ENCODE measurements around the gene ZNF831.

The ZNF831 gene

DNA sequence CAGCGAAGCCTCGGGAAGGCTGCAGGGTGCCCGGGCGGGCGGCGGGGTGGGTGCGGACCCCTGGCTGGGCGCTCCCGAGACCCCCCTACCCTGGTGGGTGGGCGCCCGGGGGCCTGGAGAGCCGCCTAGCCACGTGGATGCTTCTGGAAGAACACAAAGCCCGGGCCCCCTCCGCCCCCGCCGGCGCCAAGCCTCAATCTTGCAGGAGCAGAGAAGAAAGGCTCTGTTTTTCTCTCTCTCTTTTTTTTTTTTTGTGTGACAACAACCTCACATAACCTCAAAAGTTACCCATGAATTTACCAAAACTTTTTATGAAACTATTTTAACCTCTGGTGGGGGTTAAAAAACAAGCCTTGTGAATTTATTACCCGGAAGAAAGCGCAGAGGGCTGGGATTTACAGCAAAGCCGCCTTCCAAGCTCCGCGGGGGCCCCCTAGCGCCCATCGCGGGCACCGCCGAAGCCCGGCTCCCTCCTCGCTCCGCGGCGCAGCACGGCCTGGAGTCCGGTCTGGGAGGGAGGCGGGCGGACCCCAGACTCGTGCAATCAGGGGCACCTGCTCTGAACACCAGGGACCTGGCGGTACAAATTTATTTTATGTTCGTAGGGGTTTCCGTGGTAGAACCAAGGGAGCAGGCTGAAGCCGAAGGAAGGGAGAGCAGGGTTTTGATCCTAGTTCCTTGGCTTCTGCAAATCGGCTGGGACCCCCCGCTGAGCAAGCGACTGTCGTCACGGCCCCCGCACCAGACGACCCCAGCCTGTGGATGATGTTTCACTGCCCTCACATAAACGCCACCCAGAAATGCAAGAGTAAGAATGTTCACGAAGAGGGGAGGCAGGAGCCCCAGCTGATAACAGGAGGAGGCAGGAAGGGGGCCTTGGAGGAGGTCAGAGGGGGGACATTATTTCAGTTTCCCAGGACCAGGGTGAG, 58.9 kb downstream of the ZNF831 start:
- peak; percentile 30 for FAIRE-seq
- no peak for TF ChIP-seq POLR2AphosphoS5 (IDR thresholded peaks at IDR 0.05; ENCODE audit: low read depth, low read length)
- no peak for TF ChIP-seq POLR2A (IDR thresholded peaks at IDR 0.05; ENCODE audit: low read depth, low read length)
- TF ChIP-seq TAF1 (IDR thresholded peaks at IDR 0.05; ENCODE audit: borderline replicate concordance, low read depth, low read length), result no peak
- peak; percentile 80 for DNase-seq (ENCODE audit: insufficient read length)

DNA sequence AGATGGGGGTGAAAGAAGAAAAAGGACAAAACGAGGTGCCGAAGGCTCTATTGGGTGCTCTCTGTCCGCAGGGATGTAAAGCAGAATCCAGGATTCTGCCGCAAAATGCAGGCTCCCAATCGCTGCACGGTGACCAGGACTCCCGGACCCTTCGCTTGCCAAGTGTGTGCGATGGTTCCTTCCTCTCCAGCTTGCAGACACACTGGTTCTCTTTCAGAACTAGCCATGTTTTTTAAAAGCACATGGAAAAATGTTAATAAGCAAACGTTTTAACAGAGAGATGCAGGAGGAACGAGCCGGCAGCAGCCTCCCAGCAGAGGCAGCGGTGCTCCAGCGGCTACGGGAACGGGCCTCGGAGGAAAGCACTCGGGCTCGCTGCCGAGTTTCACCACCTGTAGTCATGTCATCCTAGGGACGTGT, 59.6 kb downstream of the ZNF831 start:
- FAIRE-seq, result no peak
- DNase-seq (ENCODE audit: insufficient read length), result no peak
- TF ChIP-seq TAF1 (IDR thresholded peaks at IDR 0.05; ENCODE audit: borderline replicate concordance, low read depth, low read length) (no peak), POLR2A (IDR thresholded peaks at IDR 0.05; ENCODE audit: low read depth, low read length) (no peak), POLR2AphosphoS5 (IDR thresholded peaks at IDR 0.05; ENCODE audit: low read depth, low read length) (no peak)

DNA sequence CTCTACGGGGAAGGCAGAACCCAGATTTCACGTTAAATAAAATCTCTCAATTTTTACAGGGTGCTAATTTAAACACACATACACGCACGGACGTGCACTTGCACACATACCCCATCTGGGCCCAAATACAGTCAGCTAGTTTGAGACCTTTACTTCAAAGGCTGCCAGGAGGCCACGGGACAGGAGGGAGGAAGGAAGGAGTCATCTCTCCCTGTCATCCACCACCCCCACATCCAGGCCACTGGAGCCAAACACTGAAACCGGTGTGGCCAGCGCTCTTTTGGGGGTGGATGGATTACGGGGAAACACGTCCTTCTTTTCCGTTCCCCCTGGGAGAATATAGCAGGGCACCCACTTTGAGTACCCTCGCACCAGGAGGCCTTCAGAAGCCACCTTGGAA, 60.1 kb downstream of the ZNF831 start:
- TF ChIP-seq POLR2A (IDR thresholded peaks at IDR 0.05; ENCODE audit: low read depth, low read length) (no peak), TAF1 (IDR thresholded peaks at IDR 0.05; ENCODE audit: borderline replicate concordance, low read depth, low read length) (no peak), POLR2AphosphoS5 (IDR thresholded peaks at IDR 0.05; ENCODE audit: low read depth, low read length) (no peak)
- FAIRE-seq, result no peak
- DNase-seq (ENCODE audit: insufficient read length), result no peak

DNA sequence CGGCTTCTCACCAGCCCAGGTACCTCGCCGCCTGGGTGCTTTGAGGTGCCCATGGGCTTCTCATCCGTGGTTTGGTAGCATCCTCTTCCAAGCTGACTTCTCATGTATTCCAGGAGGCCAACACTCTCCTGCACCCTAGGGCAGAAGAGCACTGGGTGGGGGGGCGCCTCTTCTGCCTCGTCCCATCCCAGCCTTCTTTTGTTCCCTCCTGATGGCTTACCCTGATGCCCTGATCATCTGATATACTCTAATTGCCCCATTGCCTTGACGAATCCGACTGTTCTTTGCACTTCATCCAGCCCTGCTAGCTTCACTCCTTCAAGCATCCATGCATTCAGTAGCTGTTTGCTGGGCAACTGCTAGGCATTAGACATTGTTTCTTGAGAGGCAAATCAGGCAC, 60.6 kb downstream of the ZNF831 start:
- DNase-seq (ENCODE audit: insufficient read length), result no peak
- TF ChIP-seq TAF1 (IDR thresholded peaks at IDR 0.05; ENCODE audit: borderline replicate concordance, low read depth, low read length) (no peak), POLR2AphosphoS5 (IDR thresholded peaks at IDR 0.05; ENCODE audit: low read depth, low read length) (no peak), POLR2A (IDR thresholded peaks at IDR 0.05; ENCODE audit: low read depth, low read length) (no peak)
- FAIRE-seq, result no peak

DNA sequence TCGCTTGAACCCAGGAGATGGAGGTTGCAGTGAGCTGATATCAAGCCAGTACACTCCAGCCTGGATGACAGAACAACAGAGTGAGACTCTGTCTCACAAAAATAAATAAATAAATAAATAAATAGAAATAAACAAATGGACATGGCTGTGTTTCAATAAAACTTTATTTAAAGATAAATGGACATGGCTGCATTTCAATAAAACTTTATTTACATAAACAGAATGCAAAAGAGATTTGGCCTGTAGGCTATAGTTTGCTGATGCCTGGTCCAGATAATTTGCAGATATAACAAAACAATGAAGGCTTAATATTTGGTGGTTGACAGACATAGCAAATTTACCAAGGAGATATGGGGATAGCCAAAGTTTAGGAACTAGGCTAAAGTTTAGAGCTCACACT, 66.8 kb downstream of the ZNF831 start:
- no peak for TF ChIP-seq TAF1 (IDR thresholded peaks at IDR 0.05; ENCODE audit: borderline replicate concordance, low read depth, low read length)
- TF ChIP-seq POLR2AphosphoS5 (IDR thresholded peaks at IDR 0.05; ENCODE audit: low read depth, low read length), result no peak
- no peak for TF ChIP-seq POLR2A (IDR thresholded peaks at IDR 0.05; ENCODE audit: low read depth, low read length)
- DNase-seq (ENCODE audit: insufficient read length) (no peak), FAIRE-seq (no peak)

DNA sequence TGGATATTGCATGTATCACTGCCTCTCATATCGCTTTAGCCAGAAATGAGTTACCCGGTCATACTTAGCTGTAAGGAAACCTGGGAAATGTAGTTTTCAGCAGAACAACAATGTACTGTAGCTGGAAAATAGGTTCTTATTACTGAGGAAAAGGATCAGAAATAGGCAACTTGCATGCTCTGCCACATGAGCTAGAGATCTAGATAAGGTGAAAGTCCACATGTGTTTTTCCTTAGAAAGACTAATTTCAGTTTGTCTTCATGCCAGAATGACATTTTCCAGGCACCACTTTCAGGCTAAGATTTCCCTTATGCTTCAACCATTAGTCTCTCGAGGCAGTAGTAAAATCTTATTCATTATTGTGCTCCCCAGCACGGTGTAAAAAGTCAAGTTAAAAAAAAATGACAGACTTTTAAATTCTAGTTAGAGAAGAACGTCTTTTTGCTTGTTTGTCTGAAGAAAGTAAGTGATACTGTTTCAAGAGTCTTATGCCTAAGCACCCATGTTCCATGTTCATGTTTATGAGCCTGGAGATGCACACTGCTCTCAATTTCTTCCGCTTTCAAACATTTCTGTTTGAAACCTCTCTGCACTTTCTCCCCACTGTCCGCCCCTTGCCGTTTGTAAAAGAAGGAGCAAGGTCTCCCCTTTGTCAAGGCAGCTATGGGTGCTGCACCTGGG, 67.6 kb downstream of the ZNF831 start:
- TF ChIP-seq POLR2AphosphoS5 (IDR thresholded peaks at IDR 0.05; ENCODE audit: low read depth, low read length) (no peak), POLR2A (IDR thresholded peaks at IDR 0.05; ENCODE audit: low read depth, low read length) (no peak), TAF1 (IDR thresholded peaks at IDR 0.05; ENCODE audit: borderline replicate concordance, low read depth, low read length) (no peak)
- DNase-seq (ENCODE audit: insufficient read length), result no peak
- no peak for FAIRE-seq

DNA sequence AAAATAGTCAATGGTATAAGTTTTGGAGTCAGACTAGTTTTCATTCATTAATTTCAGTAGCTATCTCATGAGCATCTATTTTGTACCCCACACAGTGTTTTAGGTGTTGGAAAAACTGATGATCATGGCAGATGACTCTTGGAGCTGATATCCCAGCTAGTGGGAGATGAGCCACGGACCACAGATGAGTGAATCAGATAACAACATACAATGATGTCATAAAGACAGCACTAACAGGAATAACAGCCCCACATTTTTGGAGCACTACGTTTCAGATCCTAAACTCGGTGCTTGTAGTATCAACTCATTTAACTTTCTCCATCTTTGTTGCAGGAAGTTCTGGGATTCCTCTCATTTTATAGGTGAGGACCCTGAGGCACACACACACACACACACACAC, 69.0 kb downstream of the ZNF831 start:
- DNase-seq (ENCODE audit: insufficient read length) (no peak), FAIRE-seq (no peak)
- TF ChIP-seq TAF1 (IDR thresholded peaks at IDR 0.05; ENCODE audit: borderline replicate concordance, low read depth, low read length) (no peak), POLR2AphosphoS5 (IDR thresholded peaks at IDR 0.05; ENCODE audit: low read depth, low read length) (no peak), POLR2A (IDR thresholded peaks at IDR 0.05; ENCODE audit: low read depth, low read length) (no peak)

DNA sequence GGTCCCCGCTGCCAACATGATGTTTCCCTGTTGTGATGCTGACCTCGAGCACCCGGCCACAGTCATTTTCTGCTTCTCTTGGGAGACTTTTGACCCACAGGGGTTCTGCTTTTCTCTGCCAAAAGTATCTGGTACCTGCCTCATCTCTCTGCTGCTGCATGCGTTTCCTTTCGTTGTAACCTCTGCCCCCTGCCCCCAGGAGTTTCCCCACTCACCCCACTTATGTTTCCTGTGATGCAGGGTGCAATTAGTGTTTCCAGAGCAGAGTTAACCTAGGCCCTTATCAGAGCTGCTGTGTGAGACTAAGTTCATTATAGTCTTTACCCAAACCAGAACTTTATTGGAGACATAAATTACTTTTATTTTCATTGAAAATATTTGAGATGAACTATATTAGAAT, 71.6 kb downstream of the ZNF831 start:
- DNase-seq (ENCODE audit: insufficient read length) (no peak), FAIRE-seq (no peak)
- TF ChIP-seq POLR2AphosphoS5 (IDR thresholded peaks at IDR 0.05; ENCODE audit: low read depth, low read length) (no peak), POLR2A (IDR thresholded peaks at IDR 0.05; ENCODE audit: low read depth, low read length) (no peak), TAF1 (IDR thresholded peaks at IDR 0.05; ENCODE audit: borderline replicate concordance, low read depth, low read length) (no peak)

DNA sequence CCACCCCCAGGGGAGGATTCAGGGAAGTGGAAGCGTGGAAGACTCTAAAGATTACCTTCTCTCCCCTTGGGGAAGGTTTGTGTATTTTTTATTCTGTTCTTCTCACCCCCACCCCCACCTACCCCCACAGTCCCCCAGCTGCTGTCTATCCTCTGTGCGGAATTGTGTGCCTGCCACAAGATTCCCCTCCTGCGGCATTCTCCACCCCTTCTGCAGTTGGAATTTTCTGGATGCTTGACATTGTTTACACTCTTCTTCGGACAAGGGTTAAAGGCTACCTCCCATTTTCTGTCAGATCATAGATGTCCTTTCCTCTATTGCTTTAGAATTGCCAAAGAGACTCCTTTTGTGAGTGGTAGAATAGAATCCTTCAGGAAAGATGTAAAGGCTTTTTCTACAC, 76.4 kb downstream of the ZNF831 start:
- no peak for DNase-seq (ENCODE audit: insufficient read length)
- TF ChIP-seq TAF1 (IDR thresholded peaks at IDR 0.05; ENCODE audit: borderline replicate concordance, low read depth, low read length), result no peak
- no peak for TF ChIP-seq POLR2A (IDR thresholded peaks at IDR 0.05; ENCODE audit: low read depth, low read length)
- TF ChIP-seq POLR2AphosphoS5 (IDR thresholded peaks at IDR 0.05; ENCODE audit: low read depth, low read length), result no peak
- no peak for FAIRE-seq

DNA sequence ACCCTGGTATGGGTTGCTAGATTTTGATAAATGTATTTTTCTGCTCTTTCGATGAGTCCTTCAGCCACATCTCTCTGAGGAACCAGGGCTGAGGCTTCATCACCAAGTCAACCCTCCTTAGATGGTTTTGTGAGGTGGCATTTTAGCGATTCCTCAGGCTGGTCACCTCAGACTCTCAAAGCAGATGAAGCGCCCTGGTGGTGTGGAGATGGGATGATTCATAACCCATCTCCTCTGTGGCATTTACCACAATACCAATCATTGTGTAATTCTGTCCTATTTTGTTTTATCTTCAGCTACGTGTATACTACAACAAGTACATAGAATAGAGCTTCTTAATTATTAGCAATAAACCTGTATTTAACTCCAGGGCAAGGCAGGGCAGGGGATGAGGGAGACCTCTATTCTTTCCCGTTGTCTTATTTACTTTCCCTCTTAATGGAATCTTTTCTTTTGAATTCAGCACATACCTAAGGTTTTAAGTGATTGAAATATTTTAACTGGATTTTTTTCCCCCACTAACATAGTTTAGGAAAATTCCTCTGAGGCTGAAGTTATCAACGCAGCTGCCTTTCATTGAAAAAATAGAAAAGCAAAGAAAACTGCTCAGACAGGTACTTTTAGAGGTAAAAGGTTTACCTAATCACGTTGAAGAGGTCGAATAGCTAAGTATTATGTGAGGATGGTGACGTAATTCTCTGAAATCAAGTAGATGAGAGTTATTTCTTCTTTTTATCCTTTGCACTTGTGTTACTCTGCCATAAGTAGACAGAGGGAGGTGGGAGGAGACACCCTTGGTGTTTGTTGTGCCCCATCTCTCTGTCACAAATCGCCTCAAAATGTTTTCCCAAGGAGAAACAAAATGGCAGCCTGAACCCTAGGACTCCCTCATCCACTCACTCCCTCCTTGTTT, 79.3 kb downstream of the ZNF831 start:
- no peak for FAIRE-seq
- TF ChIP-seq TAF1 (IDR thresholded peaks at IDR 0.05; ENCODE audit: borderline replicate concordance, low read depth, low read length) (no peak), POLR2A (IDR thresholded peaks at IDR 0.05; ENCODE audit: low read depth, low read length) (no peak), POLR2AphosphoS5 (IDR thresholded peaks at IDR 0.05; ENCODE audit: low read depth, low read length) (no peak)

More for the DNA sequence above, 79.3 kb downstream of the ZNF831 start:
- no peak for DNase-seq (ENCODE audit: insufficient read length)
